Measurements from ENCODE around the gene UFSP2.

Gene UFSP2

GRCh38 chr4:185352202-185352601 is 73.6 kb downstream of the UFSP2 start:
- in situ Hi-C loops (cut with MboI; ENCODE audit: low pct_unique_long_range_greater_than_20kb, low sequenced_read_pairs, unreplicated experiment), result no loop called here
- DNase-seq (ENCODE audit: low spot score), result no peak
- no peak for TF ChIP-seq CTCF (IDR thresholded peaks at IDR 0.05; ENCODE audit: extremely low read depth, insufficient read depth, missing control alignments)

- no peak for TF ChIP-seq CTCF (IDR thresholded peaks at IDR 0.05; ENCODE audit: extremely low read depth, insufficient read depth, missing control alignments)
- no peak for DNase-seq (ENCODE audit: low spot score)
- in situ Hi-C loops (cut with MboI; ENCODE audit: low pct_unique_long_range_greater_than_20kb, low sequenced_read_pairs, unreplicated experiment), result no loop called here
These were observed 74.1 kb downstream of the UFSP2 start for GRCh38 chr4:185351691-185352090.

Data from GM13977 (cell line).